GM12892 (cell line): ENCODE data around the gene GPSM1.
"Not testable (repeated sequence)": the region's sequence is repeated elsewhere in the genome, so short reads cannot be mapped to it uniquely, and the experiment has no call there.

Experiments used
- DNase-seq: peaks from one replicate; pipeline ENCODE4 v3.0.0; 2011; ENCODE audit not compliant: insufficient read length
- FAIRE-seq: peaks from 2 replicates; lab custom pipeline; 2011; peaks lifted over from hg19 to GRCh38; lab: Jason Lieb, UNC
- POLR2A ChIP-seq: IDR thresholded peaks from 2 replicates; pipeline ENCODE4 v1.6.1; 2011; ENCODE audit warnings: low read depth, low read length, control low read depth
- POLR2AphosphoS5 ChIP-seq: IDR thresholded peaks from 2 replicates; pipeline ENCODE4 v1.6.1; 2011; ENCODE audit warnings: low read depth, low read length, control low read depth
- TAF1 ChIP-seq: IDR thresholded peaks from 2 replicates; pipeline ENCODE4 v1.6.1; 2011; ENCODE audit warnings: low read depth, mild to moderate bottlenecking, control low read depth, low read length, borderline replicate concordance

Gene GPSM1

DNA sequence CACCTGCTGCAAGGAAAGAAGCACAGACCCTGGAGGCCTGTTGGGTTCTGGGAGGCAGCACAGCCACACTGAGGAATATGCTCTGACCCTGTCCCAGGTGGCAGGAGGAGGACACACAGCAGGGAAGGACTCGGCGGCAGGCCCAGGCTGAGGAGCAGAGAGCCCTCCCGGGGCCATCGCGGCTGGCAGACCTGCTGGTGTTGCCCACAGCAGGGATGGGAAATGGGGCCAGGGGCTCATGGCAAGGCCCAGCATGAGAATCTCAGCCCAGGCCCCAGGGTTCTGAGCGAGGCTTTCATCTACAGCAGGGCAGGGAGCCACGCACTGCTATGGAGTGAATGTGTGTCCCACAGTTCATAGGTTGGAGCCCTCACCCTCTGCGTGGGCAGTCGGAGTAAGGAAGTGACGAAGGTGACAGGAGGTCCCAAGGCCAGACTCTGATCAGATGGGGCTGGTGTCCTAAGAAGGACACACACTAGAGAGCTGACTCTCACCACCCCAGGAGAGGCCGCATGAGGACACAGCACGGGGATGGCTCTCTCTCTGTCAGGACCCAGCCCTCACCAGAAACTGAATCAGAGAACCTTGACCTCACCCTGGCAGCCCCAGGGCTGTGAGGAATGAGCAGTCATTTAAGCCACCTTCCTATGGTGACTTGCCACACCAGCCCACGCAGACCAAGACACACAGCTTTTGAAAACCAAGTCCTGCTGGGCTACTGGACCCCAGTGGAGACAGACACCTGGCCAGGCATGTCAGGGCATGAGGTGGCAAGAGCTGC lies 10.3 kb upstream of the GPSM1 start:
- FAIRE-seq (no peak), DNase-seq (no peak)

DNA sequence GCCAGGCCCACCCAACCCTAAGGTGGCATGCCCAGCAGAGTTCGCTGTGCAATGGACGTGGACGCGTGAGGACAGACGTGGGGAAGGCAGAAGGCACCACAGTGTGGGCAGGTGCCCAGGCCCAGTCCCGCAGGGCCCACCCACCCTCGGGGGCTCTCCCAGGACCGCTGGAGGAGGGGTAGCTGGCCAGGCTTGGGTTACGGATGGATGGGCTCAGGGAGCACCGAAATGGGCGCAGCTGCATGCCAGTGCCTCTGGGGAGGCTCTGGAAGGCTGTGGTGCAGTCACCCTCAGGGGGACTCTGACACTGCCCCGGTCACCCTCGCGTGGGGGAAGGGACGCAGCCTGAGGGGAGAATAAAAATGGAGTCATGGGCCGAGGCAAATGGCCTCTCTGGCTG lies 9.6 kb upstream of the GPSM1 start:
- TF ChIP-seq POLR2A (no peak), TAF1 (no peak), POLR2AphosphoS5 (no peak)
- FAIRE-seq (no peak), DNase-seq (no peak)

More for the DNA sequence above, 10.3 kb upstream of the GPSM1 start:
- TF ChIP-seq POLR2A (no peak), POLR2AphosphoS5 (no peak), TAF1 (no peak)

DNA sequence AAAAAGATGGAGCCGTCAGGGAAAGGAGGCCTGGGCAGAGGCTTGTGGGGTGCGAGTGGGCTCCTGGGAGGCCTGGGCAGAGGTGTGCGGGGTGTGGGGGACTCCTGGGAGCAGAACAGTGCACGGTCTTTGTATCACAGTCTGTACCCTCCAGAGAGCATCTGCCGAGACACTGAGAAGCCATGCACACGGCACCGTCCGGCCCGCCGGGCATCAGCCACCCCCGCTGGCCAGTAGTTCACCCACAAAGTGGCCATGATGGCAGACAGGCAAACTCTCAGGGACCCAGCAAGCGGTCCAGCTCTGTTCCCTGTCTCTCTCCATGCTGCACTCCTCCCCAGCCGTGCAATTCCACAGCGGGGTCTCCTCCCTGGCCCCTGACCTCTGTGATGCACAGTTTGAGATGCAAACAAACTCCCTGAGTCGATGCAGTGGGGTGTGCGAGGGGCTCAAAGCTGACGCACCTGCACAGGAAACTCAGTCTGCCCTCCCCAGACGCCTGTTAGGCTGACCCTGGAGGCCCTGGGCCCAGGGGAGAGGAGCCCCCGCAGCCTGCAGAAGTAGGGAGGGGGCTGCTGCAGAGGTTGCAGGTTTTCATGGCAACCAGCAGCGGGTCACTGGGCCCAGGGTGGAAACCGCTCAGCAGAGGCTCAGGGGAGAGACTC lies 9.1 kb upstream of the GPSM1 start:
- no peak for DNase-seq
- TF ChIP-seq POLR2A (no peak), TAF1 (no peak), POLR2AphosphoS5 (no peak)
- no peak for FAIRE-seq

DNA sequence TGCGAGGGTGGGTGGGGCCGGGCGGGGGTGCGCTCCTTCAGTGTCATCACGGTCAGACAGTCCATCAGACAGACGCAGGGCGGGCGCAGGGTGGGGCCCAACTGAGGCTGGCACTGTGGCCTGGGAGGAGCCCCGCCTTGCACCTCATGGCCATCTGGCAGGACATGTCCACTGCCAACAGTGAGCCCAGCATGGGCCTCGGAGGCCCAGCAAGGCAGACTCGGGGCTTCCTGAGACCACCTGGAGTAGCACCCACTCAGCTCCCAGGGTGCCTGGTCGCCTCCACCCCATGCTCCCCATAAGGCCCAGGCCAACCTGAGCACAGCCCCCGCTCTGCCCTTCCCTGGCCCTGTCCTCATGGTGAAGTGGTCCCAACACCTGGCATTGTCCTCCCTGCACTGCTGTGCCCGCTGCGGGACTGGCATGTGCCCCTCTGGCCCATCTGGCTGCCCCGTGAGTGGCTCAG lies 8.5 kb upstream of the GPSM1 start:
- no peak for TF ChIP-seq POLR2AphosphoS5
- no peak for TF ChIP-seq TAF1
- no peak for TF ChIP-seq POLR2A
- FAIRE-seq (no peak), DNase-seq (no peak)

DNA sequence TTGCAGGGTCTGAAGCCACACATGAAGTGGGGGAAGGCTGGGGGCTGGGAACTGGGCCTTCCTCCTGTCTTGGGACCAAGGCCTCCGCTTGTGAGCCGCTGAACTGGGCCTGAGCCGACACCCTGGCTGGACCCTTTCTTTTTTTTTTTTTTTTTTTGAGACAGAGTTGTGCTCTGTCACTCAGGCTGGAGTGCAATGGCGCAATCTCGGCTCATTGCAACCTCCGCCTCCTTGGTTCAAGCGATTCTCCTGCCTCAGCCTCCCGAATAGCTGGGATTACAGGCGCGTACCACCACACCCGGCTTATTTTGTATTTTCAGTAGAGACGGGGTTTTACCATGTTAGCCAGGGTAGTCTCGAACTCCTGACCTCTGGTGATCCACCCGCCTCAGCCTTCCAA lies 8.1 kb upstream of the GPSM1 start:
- DNase-seq, FAIRE-seq: not testable (repeated sequence)

DNA sequence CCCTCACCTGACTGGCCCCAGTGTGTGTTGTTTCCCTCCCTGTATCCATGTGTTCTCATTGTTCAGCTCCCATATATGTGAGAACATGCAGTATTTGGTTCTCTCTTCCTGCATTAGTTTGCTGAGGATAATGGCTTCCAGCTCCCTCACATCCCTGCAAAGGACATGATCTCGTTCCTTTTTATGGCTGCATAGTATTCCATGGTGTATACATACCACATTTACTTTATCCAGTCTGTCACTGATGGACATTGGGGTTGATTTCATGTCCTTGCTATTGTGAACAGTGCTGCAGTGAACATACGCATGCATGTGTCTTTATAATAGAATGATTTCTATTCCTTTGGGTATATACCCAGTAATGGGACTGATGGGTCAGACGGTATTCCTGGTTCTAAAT lies 7.4 kb upstream of the GPSM1 start:
- not testable (repeated sequence) for DNase-seq, FAIRE-seq

DNA sequence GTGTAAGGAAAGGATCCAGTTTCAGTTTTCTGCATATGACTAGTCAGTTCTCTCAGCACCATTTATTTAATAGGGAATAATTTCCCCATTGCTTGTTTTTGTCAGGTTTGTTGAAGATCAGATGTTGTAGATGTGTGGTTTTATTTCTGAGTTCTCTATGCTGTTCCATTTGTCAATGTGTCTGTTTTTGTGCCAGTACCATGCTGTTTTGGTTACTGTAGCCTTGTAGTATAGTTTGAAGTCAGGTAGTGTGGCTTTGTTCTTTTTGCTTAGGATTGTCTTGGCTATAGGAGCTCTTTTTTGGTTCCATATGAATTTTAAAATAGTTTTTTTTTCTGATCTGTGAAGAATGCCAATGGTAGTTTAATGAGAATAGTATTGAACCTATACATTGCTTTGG lies 6.4 kb upstream of the GPSM1 start:
- DNase-seq, FAIRE-seq: not testable (repeated sequence)

DNA sequence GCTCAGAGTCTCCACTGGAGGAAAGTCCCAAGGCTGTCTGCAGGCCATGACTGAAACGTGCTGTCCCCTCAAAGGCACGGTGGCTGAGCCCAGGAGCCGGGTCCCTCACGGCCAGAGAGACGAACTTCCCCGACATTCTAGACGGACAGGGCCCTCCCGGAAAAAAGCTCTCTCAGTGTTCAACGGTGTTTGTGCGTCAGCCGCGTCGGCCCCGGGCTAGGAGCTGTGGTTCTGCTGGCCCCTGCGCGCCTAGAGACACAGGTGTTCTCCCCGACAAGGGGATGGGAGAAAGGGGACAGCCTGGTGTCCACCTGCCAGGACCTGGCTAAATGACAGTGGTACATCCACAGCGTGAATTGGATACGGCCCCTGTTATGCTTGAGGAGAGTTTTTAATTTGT lies 5.8 kb upstream of the GPSM1 start:
- DNase-seq (no peak), FAIRE-seq (no peak)
- TF ChIP-seq POLR2AphosphoS5 (no peak), TAF1 (no peak), POLR2A (no peak)

DNA sequence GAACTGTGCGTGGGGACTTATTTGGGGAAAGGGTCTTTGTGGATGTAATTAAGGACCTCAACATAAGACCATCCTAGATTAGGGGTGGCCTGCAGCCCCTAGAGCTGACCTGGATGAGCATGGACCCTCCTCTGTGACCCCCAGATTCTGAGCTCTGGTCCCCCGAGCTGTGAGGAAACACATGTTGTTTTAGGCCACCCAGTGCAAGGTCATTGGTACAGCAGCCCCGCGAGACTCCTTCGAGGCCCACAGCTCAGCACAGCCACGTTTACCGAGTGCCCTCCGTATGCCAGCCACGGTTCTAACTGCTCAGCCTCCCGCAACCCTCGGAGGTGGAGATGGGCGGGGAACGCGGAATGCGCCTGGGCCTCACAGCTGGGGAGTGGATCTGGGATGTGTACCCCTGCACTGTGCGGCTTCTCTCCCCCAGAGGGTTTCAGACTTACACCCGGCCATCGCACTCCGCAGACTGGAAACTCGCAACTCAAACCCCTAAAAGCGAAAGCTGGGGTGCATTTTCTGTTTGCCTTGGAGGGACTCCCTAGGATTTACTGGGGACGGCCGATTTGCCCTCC lies 4.5 kb upstream of the GPSM1 start:
- FAIRE-seq (no peak), DNase-seq (no peak)
- no peak for TF ChIP-seq TAF1

DNA sequence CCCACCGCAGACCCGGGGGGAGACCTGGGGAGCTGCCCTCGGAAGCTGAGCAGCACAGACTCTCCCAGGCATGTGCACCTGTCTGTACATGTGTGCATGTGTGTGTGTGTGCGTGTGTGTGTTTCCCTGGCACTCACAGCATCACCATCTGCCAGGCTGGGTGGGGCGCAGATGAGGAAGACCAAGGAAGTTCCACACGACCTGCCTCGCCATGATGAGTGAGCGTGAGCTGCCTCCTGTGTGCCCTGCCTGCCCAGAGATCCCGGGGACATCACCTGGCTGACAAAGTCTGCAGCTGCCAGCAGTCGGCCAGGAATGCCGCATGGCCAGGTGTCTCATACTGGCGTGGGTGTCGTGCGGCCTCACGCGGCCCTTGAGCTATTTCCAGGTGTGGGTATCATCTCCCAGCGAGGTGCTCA lies 4.0 kb upstream of the GPSM1 start:
- TF ChIP-seq POLR2A (no peak), TAF1 (no peak), POLR2AphosphoS5 (no peak)
- FAIRE-seq = no peak
- no peak for DNase-seq

DNA sequence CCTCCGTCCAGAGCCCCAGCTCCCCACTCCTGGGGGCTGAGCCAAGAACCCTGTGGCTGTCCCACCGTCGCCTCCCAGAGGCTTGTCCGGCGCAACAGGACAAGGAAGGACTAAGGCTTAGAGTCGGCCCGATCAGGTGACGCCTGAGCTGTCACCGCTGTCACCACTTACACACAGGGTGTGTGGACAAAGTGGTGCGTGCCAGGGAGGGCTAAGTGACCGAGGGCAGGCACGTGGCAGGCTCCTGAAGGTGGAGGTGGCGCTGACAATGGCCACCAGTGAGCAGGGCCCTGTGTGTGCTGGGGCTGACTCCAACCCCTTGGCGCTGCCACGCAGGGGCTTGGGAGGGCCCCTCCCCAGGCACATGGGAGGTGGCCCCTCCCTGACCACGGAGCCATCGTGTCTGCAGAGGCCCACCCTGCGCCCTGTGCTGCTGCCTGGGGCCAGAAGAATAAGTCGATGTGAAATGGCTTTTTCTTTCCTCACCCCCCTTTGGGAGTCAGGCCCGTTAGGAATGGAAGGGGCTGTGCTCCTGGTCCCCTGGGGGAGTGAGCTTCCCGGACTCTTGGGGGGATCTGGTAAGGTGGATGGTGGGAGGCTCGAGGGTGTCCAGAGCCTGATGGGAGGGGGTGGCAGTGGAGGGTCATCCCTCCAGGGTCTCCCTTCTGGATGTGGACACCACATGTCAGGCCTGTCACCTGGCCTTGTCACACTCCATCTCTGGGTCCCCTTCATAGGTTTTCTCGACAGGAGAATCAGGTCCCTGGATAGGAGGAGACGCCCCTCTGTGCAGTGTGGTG lies 2.6 kb upstream of the GPSM1 start:
- DNase-seq (no peak), FAIRE-seq (no peak)
- TF ChIP-seq TAF1 (no peak), POLR2AphosphoS5 (no peak), POLR2A (no peak)

DNA sequence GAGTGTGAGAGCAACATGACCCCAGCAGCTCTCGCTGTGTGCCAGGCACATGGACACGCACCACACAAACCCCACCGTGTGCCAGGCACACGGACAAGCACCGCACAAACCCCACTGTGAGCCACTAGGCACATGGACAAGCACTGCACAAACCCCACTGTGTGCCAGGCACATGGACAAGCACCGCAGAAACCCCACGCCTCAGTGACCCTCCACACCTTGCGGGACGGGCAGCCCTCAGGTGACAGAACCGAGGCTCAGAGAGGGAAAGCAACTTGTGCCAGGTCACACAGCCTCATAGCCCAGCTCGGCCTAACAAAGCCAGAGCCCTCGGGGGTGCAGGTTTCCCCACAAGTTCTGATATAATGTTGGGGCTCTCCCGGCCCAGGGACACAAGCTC lies 2.0 kb upstream of the GPSM1 start:
- no peak for DNase-seq

DNA sequence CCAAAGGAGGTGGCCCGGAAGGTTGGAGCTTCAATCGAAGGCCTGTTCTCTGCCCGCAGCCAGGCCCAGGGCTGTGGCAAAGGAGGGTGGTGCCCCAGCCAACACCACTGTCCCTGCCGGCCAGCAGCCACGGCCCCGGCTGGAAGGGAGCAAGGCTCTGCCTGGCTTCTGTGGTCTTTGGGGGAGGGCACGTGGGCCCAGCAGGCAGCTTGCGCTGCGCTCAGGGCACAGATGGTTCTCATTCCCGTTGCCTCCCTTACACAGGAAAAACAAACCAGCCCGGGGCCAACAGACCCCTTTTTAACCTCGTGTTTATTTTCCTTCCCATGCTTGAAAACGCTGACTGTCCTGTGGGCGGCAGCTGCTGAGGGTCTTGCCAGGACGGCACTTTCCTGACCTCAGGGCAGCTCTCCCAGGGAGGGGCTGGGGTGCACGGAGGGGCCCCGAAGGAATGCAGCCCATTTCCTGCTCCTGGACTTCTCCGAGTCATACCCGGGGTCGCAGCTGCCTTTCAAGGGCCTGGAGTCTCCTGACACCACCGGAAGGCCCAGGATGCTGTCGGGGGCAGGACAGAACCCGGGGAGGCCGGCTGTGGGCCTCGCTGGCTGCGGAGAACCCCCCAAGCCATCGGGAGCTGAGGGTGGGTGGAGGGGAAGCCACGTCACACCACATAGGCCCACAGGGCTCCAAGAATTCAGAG lies 1.1 kb upstream of the GPSM1 start:
- FAIRE-seq (no peak), DNase-seq (no peak)
- TF ChIP-seq TAF1 (no peak), POLR2AphosphoS5 (no peak), POLR2A (no peak)

More for the DNA sequence above, 2.0 kb upstream of the GPSM1 start:
- FAIRE-seq = no peak
- no peak for TF ChIP-seq POLR2AphosphoS5
- TF ChIP-seq POLR2A = no peak
- no peak for TF ChIP-seq TAF1
